Epidermal melanocyte (primary cell): ENCODE results near the gene POGLUT2.

Experiments
- DNase-seq: peaks from one replicate; pipeline ENCODE4 v3.0.0; 2011; ENCODE audit warnings: low spot score; ENCODE audit not compliant: insufficient read length

POGLUT2 gene

DNA sequence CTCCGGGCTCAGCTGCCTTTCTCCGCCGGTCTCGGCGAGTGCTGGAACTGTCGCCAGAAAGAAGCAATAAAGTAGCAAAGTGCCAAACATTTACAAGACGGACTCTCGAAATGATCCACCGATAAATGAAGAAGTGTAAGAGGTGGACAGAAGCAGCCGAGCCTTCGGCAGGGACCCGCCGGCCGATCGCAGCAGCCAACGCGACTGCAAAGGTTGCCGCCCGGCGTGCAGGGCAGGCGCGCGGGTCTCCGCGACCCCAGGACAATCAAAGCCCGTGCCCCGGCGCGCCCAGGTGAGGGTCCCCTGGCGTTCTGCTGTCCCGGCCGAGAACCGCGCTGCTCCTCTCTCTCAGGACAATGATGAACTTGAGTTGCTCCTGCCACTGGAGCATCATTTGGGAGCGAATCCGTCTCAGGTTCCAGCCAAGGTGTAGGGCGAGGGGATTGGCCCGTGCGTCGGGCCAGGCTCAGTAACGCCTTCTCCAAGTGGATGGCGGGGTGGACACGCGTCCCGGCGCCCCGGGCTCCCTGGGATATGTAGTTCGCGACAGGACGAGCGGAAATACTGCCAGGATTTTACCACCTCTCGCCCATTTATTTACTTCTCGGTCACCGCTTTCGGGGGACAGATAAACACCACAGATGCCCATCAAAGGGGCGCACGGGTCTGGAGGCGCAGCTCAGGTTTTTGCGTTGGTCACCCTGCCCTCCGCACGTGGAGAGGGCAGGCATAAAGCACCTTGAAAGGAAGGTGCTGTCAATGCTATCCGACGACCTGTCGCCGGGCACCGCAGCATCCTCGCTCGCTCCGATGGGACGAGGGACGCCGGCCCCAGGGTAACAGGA lies at the start of gene POGLUT2, which contains the start of gene BIVM:
Gene POGLUT2 (minus strand): TSS at position 396 of the 845 bp plus-strand sequence. CDS start 306 bp downstream, at position 90.
Gene BIVM (plus strand): TSS at position 539 of the 845 bp plus-strand sequence. CDS start 8,149 bp downstream, outside the sequence.
- DNase-seq = peak; percentile 78

- DNase-seq = no peak
Observed at GRCh38 chr13:102847272-102848234, 48.8 kb upstream of the POGLUT2 start.

DNA sequence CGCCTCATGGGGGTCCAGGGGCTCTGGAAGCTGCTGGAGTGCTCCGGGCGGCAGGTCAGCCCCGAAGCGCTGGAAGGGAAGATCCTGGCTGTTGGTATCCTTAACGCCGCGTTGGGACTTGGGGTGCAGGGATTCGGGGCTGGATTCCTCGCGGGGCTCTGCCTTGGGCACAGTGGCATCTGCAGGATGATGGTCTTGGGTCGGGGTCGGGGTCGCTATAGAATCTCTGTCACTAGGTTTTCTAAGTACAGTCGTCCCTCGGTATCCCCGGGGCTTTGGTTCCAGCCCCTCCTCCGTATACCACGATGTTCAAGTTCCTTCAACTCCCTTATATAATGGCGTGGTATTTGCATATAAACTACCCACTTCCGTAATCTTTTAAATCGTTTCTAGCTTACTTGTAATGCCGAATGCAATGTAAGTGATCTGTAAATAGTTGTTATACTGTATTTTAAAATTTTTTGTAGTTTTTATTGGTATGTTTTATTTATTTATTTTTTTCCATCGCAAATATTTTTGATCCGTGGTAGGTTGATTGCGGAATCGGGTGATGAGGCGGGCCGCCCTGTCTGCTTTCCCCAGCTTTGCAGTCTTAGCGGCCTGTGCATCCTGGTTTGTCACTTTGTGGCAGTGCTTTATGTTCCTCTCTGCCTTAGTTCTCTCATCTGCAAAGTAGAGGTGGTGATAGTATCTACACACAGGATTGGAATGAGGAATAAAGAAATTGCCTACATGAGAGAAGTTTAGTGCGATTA lies 47.7 kb upstream of the POGLUT2 start:
- DNase-seq = no peak

- peak; percentile 24 for DNase-seq
Observed at GRCh38 chr13:102845630-102846260, 47.0 kb upstream of the POGLUT2 start, which contains the start of gene ERCC5. Gene ERCC5 (plus strand): TSS chr13:102846032. CDS start chr13:102846267, 235 bp downstream.

DNA sequence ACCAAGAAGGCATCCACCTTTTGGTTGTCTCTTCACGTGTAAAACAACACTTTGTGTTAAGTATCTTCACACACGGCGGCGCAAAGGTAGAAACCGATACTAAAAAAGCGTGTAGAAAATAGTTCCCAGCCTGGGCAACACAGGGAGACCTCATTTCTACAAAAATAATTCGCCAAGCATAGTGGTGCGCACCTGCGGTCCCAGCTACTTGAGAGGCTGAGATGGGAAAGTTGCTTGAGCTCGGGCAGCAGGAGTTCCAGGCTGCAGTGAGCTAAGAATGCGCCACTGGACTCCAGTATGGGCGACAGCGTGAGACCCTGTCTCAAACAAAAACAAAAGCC lies 46.5 kb upstream of the POGLUT2 start:
- no peak for DNase-seq

DNA sequence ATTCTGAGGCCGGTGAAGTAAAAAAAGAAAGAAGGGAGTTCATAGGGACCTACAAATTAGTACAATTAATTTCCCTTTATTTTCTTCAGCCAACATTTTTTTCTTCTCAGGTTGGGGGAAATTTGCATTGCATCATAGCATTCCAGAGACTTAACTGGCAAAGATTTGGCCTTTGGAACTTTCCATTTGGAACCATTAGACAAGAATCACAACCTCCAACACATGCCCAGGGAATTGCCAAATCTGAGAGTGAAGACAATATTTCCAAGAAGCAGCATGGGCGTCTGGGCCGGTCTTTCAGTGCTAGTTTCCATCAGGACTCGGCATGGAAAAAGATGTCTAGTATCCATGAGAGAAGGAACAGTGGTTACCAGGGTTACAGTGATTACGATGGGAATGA lies 40.7 kb upstream of the POGLUT2 start:
- no peak for DNase-seq

- DNase-seq = no peak
Observed at GRCh38 chr13:102838982-102839381, 40.2 kb upstream of the POGLUT2 start.

DNA sequence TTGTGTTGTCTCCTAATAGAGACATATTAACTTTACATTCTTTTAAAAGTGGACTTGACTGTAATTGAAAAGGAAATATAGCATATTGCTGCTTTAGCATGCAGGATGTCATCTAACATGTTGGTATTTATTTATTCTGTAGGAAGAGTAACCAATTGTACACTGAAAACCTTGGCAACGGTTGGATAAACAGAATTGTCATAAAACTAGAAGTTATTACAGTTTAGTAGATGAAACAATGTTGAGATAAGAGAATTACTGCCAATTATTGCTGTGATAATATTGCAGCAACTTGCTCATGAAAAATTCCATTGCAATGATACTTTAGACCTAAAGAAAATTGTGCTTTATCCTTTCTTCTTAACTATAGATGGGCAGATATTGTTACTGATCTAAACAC lies 39.5 kb upstream of the POGLUT2 start:
- DNase-seq = no peak

GRCh38 chr13:102836471-102836870 lies 37.7 kb upstream of the POGLUT2 start:
- DNase-seq = no peak

GRCh38 chr13:102830646-102831045 lies 31.9 kb upstream of the POGLUT2 start:
- no peak for DNase-seq

DNA sequence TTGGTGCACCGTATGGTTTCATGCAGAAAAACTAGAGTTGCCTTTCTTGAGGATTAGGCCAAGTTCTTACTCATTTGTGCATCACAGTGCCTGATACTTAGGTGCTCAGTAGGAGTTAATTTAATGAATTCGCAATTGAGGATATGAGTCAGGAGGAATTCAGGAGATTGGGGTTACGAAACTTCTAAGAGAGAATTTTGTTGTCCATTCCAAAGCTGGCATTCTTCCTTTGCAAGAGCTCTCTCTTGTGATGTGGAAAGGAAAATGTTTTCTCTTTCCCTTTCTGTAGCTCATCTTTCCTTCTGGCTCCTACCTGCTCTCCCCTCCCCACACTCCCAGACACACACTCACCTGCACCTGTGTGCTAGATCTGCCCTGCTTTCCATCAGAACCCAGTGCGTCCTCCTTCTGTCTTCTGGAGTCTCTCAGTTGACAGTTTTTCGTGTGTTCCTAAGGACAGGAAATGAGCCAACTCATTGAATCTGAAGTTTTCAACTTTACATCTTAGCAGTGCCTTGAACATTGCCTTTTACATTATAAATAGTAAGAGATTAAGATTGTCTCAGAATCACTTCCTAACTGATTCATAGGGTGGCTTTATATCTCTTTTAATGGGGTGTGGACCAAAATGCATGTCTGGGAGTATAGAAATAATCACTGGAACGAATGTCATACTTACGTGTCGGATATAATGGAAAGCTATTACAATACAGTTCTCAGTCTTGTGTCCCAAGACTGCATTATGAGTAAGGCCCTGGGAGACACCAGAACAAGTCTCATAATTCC lies 27.3 kb upstream of the POGLUT2 start:
- DNase-seq = peak; percentile 43

- DNase-seq = no peak
Observed at GRCh38 chr13:102825400-102825799, 26.6 kb upstream of the POGLUT2 start.

- DNase-seq = no peak
Observed at GRCh38 chr13:102817907-102818306, 19.1 kb upstream of the POGLUT2 start.

- no peak for DNase-seq
Observed at GRCh38 chr13:102817241-102817640, 18.5 kb upstream of the POGLUT2 start.

GRCh38 chr13:102816708-102817107 lies 17.9 kb upstream of the POGLUT2 start:
- no peak for DNase-seq

DNA sequence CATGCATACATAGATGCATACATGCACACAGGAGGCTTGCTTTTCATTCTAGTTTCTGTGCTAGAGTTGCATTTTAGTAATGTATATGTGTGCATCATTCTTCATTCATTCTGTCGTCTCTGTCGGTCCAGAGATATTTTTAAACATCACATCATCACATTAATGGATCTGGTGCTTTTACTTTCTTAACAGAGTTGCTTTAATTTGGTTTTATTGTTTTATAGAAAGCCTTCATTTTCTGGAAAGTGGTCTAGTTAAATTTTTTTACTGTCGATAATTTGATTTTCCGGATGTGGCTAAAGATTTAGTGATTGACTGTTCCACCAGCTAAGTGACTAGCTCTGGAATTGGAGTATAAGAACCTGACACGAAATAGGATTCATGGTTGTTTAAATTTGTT lies 17.0 kb upstream of the POGLUT2 start:
- no peak for DNase-seq

GRCh38 chr13:102814793-102815192 lies 16.0 kb upstream of the POGLUT2 start:
- no peak for DNase-seq

DNA sequence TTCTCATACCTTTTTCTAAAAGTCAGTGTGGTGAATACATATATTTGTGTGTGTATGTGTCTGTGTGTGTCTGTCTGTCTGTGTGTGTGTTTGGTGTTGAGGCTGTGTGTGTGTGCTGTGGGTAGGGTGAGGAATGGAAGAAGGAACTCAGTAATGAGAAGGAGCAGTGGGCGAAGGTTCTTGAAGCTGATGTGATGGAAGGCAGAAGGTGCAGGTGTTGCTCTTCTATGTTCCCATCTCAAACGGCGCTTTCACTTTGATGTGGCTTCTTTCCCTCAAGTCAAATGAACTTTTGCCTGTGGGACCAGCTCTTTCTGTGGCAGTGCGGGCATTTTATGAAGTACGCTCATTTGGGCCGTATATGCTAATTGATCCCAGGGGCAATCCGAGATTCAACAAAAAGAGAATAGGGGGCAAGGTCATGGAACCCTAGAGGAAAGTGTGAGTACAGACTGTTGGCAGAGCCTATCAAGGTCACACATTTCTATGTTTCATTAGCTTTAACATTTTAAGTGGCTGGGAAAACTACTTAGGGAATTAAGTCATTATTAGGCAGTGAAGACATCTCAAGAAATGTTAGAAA lies 15.3 kb upstream of the POGLUT2 start:
- no peak for DNase-seq

DNA sequence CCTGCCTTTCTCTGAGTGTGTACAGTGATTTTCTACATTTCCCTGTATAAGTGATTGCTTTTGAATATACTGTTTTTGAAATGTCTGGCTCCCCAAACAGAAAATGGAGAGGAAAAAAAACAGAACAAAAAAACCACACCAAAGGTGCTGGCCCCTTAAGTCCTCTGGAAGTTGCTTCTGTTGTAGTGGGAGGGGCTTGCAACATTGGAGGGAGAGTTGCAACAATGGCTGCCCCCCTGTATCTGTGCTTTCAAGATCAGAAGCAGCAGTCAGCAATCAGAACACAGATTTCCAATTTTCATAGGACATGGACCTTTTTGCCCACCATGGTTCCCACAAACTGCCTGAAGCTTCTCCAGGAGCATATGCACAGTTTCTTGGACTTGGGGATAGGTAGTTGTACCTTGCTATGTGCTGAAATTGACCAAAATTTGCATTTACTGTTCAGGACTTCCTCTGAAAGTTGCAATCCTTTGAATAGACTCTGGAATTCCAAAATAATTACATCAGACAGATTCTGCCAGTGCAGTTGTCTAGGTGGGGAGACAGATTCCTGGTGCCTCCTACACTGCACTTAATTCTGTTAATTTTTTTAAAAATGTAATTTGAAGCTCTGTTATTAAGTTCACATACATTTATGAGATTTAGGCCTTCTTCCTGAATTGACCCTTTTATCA lies 14.0 kb upstream of the POGLUT2 start:
- DNase-seq = no peak
